ENCODE measurements around the gene HPS1. TPM values are rescaled to one million over a fixed set of nuclear protein-coding genes. Genes with fewer than 3 reads are reported as not detected.

The HPS1 gene
- total RNA-seq, 1 experiment from 2014 or later: 6.3 TPM

DNA sequence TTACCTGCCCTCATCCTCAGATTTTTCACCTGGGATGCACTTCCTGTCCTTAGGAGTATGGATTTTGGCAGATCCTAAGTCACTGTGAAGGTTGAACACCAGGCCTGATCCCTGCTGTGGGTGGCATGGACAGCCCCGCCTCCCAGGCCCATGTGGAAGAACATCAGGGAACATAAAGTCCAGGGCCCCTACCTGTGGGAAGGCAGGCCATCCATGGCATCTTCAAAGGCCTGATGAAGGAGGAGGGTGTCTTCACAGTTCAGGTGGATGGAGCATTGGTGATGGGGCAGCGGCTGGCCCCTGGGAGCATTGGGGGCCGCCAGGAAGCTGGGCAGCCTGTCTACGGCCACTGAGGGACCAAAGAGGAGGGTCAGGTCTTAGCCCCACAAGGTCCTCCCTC lies 56.3 kb downstream of the HPS1 start:
- DNase-seq (ENCODE audit: low read depth): no peak

DNA sequence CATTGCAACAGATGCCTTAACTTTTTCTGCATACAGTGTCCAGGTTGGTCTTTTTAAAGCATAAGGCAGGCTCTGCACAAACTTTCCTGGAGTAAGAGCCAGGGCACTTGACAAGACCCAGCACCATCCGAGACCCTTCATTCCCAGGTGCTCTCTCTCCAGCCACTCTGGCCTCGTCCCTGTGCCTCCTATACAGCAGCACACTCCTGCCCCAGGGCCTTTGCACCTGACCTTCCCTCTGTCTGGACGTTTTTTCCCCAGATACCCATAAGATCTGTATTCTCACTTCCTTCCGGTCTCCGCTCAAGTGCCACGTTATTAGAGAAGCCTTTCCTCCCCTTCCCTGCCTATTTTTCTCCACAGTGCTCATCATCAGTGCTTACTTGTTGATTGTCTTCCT lies 57.3 kb downstream of the HPS1 start:
- no peak for DNase-seq (ENCODE audit: low read depth)

GRCh38 chr10:98388101-98388655 lies 58.6 kb downstream of the HPS1 start:
- DNase-seq (ENCODE audit: low read depth): no peak

DNA sequence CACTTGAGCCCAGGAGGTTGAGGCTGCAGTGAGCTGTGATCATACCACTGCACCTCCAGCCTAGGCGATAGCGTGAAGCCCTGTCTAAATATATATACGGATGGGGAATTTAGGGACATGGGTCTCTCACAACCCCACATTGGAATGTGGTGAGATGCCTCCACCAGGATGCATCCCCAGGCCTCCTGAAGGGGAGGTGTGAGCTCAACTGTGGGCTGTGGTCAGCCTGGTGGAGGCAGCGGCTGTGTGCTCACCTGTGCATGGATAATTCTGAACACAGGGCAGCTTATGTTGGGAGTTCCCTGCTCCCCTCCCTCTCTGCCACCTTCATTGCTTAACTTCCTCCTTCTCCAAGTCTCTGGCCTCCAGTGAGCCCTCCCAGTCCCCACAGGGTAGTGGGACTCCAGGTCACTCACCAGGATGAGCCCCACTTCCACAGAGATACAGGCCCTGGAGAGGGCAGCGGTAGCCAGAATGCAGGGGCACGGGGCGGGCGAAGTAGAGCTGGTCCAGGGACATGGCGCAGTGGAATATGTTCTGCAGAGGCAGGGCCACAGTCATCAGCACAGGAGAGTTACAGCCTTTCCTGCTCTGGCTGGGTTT lies 62.1 kb downstream of the HPS1 start:
- no peak for DNase-seq (ENCODE audit: low read depth)

- no peak for DNase-seq (ENCODE audit: low read depth)
Observed at GRCh38 chr10:98383869-98384268, 62.9 kb downstream of the HPS1 start.

DNA sequence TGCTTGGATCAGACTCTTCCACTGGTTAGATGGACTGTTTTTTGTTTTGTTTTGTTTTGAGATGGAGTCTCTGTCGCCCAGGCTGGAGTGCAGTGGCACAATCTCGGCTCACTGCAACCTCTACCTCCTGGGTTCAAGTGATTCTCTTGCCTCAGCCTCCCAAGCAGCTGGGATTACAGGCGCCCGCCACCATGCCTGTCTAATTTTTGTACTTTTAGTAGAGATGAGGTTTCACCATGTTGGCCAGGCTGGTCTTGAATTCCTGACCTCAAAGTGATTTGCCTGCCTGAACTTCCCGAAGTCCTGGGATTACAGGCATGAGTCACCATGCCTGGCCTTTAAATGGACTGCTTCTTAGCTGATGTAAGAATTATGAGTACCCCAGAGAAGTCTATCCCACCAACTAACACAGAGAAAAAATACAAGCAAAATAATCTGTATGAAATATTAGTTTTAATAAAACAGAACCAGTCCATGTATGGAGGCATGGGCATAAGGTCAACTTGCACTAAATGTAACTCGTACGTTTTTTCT lies 63.5 kb downstream of the HPS1 start:
- peak; percentile 62 for DNase-seq (ENCODE audit: low read depth)

GRCh38 chr10:98382691-98383101 lies 64.0 kb downstream of the HPS1 start:
- no peak for DNase-seq (ENCODE audit: low read depth)

DNA sequence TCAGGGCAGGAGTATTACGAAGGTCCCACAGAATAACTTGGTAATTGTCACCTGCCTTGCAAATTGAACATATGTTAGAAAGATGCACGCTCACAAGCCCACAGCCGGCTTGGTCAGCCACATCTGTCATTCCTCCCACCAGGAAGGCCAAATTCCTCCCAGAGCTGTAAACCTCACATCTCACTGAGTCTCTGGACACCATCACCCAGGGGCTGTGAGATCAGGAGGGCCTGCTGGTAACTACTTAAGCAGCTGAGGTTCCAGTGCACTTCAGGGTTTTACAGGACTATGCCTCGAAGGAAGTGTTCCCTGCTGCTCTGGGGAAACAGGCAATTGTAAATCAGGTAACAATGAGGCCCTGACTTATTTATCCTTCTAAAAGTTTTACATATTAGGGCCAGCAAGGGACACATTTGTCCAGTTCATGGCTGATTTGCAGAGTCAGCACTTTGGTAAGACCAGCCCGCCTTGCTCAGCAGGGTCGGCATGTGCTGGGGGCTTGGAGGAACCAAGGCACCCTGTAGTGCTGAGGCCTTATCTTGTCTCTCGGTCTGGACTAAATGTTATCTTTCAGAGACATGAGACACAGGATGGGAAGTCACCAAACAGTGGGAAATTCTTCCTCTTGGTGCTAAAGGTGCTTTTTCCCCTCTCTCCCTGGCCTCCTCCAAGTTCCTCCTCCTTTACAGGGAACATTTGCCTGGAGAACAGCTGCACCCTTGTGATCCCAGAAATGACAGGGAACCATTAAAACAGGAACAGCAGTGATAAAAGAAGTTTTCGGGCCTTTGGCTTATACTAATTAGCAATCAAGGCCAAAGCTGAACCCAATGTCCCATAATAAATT lies 66.0 kb downstream of the HPS1 start:
- no peak for DNase-seq (ENCODE audit: low read depth)

GRCh38 chr10:98378722-98379121 lies 68.0 kb downstream of the HPS1 start:
- no peak for DNase-seq (ENCODE audit: low read depth)

DNA sequence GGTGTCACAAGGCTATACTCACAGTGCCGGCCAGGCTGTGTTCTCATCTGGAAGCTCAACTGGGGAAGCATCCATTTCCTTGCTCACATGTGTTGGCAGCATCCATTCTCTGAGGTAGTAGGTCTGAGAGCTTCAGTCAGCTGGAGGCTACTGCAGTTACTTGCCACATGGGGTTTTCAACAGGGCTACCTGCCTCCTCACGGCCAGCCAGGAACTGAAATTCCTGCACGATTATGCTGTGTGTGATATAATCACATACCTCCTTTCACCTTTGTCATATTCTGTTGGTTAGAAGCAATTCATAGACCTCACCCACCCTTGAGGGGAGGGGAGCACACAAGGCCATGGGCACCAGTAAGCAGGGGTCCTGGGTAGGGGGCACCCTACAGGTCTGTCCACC lies 69.2 kb downstream of the HPS1 start:
- DNase-seq (ENCODE audit: low read depth): no peak

- no peak for DNase-seq (ENCODE audit: low read depth)
Observed at GRCh38 chr10:98377001-98377400, 69.7 kb downstream of the HPS1 start.

DNA sequence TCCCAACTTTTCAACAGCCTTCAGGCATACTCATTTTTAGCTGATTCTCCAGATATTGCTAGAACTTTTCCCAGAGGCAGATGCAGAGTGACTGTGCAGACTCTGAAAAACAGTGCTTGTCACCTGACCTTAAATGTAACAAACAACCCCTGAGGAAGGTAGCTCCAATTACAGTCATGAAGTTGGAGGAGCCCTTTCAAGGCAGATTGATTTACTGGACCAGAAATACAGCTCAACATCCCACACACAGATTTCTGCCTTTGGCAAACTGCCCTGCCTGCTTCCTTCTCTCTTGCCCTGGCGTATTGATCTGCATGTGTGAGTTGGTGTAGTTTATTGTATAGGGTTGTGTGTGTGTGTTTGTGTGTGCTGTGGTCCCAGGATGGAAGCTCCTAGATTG lies 70.2 kb downstream of the HPS1 start:
- DNase-seq (ENCODE audit: low read depth): no peak

- peak; percentile 73 for DNase-seq (ENCODE audit: low read depth)
Observed at GRCh38 chr10:98374217-98374985, 72.3 kb downstream of the HPS1 start.

- DNase-seq (ENCODE audit: low read depth): no peak
Observed at GRCh38 chr10:98373260-98374040, 73.3 kb downstream of the HPS1 start.

DNA sequence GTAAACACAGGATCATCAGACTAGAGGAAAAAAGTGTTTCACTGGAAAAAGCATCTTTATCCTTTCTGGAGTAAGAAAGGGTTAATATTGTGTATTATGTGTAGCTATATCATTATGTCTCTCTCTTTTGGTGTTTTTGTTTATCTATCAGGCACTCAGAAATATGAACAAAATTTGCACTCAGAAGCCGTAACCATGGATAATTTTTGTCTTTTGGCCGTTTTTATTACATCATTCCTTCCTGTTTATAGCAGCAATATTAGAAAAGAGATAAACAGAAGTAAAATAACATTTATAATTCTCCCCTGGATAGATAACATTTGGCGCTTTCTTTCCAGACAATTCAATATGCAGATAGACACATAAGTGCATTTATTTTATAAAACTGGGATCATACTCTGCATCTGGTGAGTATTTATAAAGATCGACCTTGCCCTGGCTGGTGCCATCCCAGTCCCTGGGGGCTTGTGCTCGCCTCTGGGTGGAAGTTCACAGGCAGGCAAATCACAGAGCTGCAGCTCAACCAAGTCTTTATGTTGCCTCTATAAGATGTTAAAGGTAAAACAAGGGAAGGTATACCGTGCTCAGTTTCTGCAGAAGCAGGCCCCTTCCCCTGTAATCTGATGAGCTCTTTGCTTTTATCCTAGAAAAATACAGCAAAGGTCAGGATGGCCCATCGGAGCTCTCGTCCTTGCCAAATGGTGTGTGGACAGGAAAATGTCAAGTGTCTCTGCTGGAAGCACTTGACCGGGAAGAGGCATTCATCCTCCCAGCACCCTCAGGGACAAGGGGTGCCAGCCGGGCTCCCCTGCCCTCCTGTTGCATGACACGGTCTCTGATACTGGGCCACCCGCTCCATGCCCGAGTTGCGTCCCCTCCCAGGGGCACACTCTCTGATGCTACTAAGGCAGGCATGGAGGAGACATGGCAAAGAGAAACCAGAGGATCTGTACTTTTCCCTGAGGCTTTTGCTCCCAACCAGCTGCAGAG lies 75.6 kb downstream of the HPS1 start:
- DNase-seq (ENCODE audit: low read depth): no peak

DNA sequence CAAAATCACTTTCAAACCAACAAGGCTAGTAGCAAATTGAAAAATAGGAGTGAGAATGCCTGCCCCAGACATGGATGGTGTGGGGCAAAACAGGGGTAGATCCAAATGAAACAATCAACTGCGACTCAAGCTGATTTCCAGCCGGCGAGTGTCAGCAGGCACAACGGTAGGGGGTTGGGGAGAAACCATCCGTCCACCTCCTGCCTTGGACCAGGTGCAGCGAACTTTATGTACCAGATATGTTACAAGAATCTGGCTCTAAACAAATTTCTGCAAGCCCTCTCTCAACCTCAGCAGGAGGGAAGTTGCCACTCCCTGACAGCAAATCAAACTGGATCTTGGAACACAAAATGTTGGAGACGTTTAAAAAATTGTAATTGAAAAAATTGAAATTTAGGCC lies 76.9 kb downstream of the HPS1 start:
- DNase-seq (ENCODE audit: low read depth): no peak

DNA sequence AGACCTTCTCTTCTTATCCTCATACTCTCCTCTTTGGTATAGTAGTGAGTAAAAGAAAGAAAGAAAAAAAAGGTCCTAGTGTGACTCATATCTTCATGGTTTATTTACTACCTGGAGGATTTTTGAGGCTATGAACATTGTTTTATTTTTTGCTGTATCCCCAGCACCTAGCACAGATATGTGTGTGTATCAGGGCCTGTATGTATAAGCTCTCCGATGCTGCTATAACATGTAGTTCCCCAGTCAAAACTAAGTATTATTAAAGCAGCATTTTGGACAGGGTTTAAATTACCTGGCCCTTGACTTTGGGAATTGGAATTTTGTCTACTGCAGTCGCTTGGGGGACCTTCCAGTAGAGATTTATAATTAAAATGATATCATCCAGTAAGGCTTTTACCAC lies 78.1 kb downstream of the HPS1 start:
- no peak for DNase-seq (ENCODE audit: low read depth)

DNA sequence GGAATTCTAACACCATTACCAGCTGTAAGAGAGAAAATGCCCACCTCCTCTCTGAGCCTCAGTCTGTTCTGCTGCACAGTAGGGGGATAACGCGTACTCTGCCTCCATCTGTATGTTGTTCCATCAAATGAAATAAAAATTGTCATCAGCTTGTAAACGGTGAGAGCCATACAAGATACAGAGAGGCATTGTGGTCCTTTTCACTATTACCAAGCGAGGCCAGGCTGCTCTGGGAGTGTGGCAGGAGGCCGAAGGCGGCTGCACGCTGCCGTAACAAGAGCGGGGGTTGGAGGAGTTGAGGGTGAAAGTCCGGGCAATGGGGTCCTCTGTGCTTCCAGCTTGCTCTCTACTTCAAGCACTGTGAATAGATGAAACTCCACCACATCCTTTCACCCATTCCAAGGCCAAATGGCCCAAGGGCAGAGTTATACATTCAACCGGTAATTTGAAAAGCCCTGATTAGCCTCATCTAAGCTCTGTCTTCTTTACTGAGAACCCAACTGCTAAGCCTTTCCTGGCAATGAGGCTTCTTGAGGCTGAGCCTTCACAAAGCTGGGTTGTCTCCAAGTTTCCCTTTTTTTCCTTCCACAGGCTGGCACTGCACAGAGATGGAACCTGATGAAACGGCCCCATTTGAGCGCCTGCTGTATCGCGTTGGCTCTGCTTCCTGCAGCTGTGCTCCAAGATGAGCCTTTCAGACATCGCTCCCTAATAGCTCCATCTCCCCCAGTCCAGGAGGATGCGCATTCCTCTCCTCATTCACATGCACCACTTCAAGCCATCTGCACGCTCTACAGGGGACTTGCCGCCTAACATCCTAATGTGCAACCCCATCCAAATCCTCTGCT lies 78.9 kb downstream of the HPS1 start:
- DNase-seq (ENCODE audit: low read depth): no peak

Data from Daoy (cell line).